HG02970 (cell line): ENCODE data around the gene FGGY.

Experiments used
- ATAC-seq: cut with Tn5 transposase; IDR thresholded peaks from one replicate; pipeline ENCODE4 v1.9.1; 2021; ENCODE audit warnings: mild to moderate bottlenecking, moderate library complexity, moderate number of reproducible peaks; ENCODE audit not compliant: unreplicated experiment, low FRiP score

The FGGY gene

DNA sequence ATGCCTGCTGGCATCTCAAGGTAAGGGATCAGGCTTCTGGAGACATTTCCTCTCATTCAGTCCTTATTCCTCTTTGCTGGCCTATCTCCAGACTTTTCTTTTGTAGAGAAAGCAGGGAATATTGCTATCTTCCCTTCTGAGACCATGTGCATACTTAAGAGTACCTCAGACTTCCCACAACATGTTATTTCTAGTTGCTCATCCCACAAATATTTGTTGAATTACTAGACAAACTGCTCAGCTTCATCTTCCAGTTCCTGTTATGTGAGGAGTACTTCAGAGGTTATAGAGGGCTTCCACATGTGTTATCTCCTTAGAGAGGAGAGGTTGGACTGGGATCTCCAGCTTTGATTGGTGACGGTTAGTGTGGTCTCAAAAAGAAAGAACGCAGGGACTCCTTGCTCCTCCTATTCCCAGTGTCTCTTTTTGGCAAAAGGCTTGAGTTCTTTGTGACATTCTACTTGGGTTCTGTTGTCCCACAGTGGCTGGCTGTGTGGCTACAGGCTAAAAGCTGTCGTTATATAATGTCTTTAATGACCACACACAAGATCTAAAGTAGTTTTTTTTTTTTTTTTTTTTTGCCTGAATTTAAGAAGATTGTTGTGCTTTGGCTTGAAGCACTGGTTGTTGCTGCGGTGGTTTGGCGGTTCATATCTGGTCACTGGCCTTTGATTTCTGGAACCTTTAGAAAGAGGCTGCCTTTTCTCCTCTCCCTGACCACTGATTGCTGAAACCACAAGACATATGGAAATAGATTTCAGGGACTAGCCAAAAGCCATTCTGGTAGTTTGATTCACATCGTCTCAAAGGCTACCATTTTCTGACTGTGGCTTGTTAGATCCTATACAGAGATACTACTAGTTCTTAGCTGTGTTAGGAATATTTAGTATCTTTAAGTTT lies 78.7 kb downstream of the FGGY start:
- no peak for ATAC-seq

DNA sequence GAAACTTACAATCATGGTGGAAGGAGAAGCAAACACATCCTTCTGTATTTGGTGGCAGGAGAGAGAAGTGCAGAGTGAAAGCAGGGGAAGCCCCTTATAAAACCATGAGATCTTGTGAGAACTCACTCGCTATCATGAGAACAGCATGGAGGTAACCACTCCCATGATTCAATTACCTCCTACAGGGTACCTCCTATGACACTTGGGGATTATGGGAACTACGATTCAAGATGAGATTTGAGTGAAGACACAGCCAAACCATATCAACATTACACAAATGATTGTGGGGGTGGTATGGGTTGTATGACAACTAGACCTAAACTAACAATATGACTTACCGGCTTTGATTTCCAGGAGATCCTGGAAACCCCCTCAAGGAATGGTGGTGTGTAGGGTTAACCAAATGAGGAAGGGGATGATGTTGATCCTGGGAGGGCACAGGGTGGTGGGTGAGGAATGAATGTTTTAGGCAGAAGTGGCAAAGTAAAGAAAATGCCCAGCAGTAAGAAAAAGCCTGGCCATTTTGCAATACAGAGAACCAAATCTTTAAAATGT lies 80.5 kb downstream of the FGGY start:
- no peak for ATAC-seq

GRCh38 chr1:59378621-59379370 lies 81.9 kb downstream of the FGGY start:
- no peak for ATAC-seq

GRCh38 chr1:59379371-59379728 lies 82.5 kb downstream of the FGGY start:
- ATAC-seq, result no peak

GRCh38 chr1:59383963-59384362 lies 87.1 kb downstream of the FGGY start:
- no peak for ATAC-seq

DNA sequence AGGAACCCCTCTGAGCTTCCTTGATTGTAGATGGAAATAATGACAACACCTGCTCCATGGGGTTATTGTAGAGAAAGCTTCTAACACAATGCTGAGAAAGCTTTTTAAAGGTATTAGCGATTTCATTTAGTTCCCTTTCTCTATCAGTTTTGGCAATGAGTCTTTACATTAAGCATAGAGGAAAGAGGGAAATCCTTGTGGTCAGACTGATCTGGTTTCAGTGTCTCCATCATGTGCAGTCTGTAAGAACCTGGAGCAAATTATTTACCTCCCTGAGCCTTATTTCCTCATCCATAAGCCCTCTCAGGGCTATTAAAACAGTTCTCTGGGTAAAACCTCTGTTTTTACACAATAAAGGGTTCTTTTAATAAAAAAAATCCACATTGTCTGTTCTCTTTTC lies 87.5 kb downstream of the FGGY start:
- ATAC-seq, result no peak

DNA sequence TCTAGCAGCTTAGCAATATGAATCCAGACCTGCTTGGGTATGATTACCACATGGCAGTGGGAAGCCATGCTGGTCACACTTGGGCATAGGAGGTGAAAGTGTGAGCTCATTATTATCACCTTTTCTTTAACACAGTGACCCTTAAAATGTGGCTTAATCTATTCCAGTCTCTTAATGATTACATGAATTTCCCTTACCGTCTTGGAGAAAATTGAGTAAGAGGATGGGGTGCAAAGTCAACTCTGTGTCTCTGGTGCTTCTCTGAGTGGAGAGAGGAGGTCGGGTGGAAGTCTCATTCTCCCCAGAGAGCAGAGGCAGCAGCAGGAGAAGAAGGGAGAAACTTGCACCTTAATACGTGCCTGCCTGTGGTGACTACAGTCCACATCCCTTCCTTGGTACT lies 91.3 kb downstream of the FGGY start:
- ATAC-seq, result no peak

GRCh38 chr1:59389847-59390246 lies 93.0 kb downstream of the FGGY start:
- ATAC-seq, result no peak

GRCh38 chr1:59390307-59390706 lies 93.4 kb downstream of the FGGY start:
- ATAC-seq, result no peak

DNA sequence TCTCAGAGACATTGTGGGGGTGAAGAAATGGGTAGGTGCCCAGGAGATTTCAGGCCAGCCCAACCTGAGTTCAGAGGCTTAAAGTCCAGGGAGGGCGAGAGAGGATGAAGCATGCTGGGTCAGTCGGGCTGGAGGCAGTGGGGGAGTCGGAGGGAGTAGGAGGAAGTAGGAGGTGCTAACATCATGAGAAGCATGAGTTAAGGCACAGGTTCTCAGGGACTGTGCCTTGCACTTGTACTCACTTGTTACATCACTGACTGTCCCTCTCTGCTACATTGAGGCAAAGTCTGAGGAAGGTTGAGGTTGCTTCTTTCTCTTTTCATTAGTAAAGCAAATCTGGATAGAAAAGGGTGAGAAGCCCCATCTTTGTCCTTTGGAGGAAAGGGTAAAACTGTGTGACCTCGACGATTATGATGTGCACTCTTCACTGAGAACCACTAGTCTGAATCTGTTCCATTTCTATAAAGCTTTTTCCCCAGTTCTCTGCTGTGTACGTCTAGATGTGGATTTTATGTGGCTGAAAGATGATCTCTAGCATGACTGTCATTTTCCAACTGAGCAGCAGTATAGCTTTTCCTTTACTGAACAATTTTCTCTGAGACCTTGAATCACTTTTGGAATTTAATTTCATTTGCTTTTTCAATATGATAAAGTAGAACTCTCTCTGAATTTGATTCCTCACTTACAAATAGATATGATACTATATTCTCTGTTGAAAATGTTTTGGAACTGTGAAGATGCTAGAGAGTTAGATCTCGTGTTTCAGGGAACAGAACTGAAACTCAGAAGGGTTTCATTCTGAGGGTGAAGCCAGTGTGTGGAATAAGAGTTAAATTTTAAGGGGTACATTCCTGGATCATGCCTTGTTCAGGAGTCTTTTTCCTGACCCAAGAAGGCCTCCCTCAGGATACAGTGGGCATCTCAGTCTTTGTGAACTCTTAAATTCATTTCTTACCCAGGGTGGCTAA lies 94.6 kb downstream of the FGGY start:
- no peak for ATAC-seq

- no peak for ATAC-seq
These were observed 96.6 kb downstream of the FGGY start for GRCh38 chr1:59393211-59394180.

DNA sequence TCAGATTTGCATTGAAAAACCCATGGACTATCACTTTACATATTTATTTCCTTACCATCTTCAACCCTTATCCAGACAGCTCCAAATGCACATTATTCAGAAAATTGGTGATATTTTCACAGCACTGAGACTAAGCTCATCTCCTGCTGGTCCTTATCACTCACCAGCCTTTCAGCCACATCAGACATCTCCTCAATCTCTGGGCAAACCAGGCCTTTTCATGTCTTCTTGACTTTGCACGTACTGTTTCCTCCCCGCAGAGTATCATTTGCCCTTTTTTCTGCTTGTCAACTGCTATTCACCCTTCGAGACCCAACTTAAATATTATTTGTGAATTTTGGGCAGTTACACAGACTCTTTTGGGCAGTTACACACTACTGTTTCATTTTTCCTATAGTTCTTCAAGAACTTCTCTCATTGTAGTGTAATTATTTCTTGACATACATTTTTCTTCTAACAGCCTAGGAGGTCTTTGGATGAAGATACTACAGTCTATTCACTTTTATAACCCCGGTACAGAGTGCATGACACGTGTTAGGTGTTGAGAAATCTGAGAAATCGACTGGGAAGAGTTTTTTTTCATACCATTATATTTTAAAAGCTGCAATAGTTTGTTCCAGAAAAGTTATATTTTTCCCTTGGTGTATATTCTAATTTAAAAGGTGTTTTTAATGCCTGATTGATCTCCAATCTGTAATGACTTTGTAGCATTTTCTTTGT lies 98.0 kb downstream of the FGGY start:
- ATAC-seq, result no peak

GRCh38 chr1:59396387-59396786 lies 99.5 kb downstream of the FGGY start:
- no peak for ATAC-seq

GRCh38 chr1:59397139-59397858 lies 100.4 kb downstream of the FGGY start:
- no peak for ATAC-seq

GRCh38 chr1:59399642-59400041 lies 102.7 kb downstream of the FGGY start:
- no peak for ATAC-seq

DNA sequence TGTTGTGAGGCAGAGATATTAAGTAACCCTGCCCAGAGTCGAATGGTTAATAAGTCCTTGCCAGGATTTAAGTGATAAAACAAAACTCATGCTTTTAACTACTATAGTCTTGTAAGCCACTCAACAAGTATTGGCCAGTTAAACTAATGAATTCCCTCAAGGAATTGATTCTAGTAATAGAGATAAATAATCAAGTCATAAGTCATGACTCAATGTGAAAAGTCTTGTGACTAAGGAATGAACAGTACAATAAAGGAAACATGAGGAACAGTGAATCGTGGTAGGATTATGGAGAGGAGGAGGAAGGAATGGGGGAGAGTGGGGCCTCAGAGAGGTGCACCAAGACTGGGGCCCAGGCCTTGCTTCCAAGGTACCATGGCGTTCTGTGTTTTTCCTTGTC lies 104.7 kb downstream of the FGGY start:
- ATAC-seq, result no peak

DNA sequence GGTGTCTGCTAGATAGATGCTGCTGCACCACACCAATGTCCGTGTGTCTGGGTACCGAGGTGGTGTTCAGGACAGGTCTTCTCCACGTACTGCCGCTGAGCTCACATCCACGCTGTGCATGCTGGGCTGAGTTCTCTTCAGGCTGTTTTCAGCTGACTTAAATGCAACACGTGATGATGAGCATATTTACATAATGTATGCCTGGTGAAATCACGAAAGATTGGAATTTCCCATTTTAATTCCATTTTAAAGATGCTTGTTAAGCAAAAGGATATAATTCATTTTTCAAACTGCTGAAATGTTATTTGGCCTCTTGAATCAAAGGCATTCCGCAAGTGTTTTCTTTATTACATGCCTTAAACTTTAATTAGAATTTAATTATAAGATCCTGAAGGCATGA lies 107.9 kb downstream of the FGGY start:
- ATAC-seq, result no peak
